GM23248 (cell line): ENCODE data around the gene PTPRA.

Experiments
- EZH2 ChIP-seq: fragments of 200-600 bp; sonication (generic); IDR thresholded peaks from 2 replicates; pipeline ENCODE4 v1.6.1; 2018; ENCODE audit warnings: antibody characterized with exemption, mild to moderate bottlenecking; ENCODE audit not compliant: insufficient read depth, poor library complexity, severe bottlenecking
- EZH2phosphoT487 ChIP-seq: fragments of 200-600 bp; sonication (generic); IDR thresholded peaks from 2 replicates; pipeline ENCODE4 v1.6.1; 2018; ENCODE audit warnings: antibody characterized with exemption, moderate library complexity, mild to moderate bottlenecking, low read depth; ENCODE audit not compliant: insufficient read depth

- no peak for TF ChIP-seq EZH2phosphoT487
- TF ChIP-seq EZH2, result no peak
Observed at GRCh38 chr20:2902291-2902690, 29.0 kb downstream of the PTPRA start.
